Tibial nerve (tissue), 4 donors: ENCODE data around the gene NRSN2.

Experiments used
- CTCF ChIP-seq, 5 experiments: fragments of 200-600 bp in 3 of 5; fragments of 450-650 bp in 2 of 5; sonication (generic) in 3 of 5; IDR thresholded peaks; one replicate each; pipeline ENCODE4 v1.5.1; 2016 to 2019; ENCODE audit warnings: antibody characterized with exemption in 5 of 5, mild to moderate bottlenecking in 3 of 5, moderate library complexity in 2 of 5
- EP300 ChIP-seq, 2 donors: sonication (generic); formaldehyde crosslinking; IDR thresholded peaks; one replicate each; pipeline ENCODE4 v1.6.1; 2017; ENCODE audit warnings: antibody characterized with exemption in 2 of 2, mild to moderate bottlenecking in 1 of 2
- POLR2A ChIP-seq, 2 donors: fragments of 450-650 bp; IDR thresholded peaks; one replicate each; pipeline ENCODE4 v1.6.1; 2017; ENCODE audit warnings: antibody characterized with exemption in 2 of 2, mild to moderate bottlenecking in 2 of 2, moderate library complexity in 2 of 2

GRCh38 chr20:313948-314347, 33.0 kb upstream of the NRSN2 start:
- TF ChIP-seq CTCF (IDR thresholded peaks at IDR 0.05): no peak
- no peak for TF ChIP-seq POLR2A (IDR thresholded peaks at IDR 0.05)
- TF ChIP-seq EP300 (IDR thresholded peaks at IDR 0.05): no peak
